GM12878 (cell line): Measurements from ENCODE around the gene RNF121. TPM values are rescaled to one million over a fixed set of nuclear protein-coding genes. Genes with fewer than 3 reads are reported as not detected.
A peak's percentile ranks its signal among the peaks of the same experiment; 100 is the strongest.

Source experiments
- ATAC-seq: fragments of 200-7000 bp; cut with Tn5 transposase; 3 replicates; pipeline ENCODE4 v1.9.1; 2020; ENCODE audit warnings: mild to moderate bottlenecking, moderate library complexity
- BruUV-seq: library from RNA; stranded (reverse); fragments of 400-500 nt; replicated peaks from 2 replicates; lab custom pipeline; 2021; lab: Mats Ljungman, UMichigan
- CTCF ChIA-PET: fragments of 300-600 bp; sonication (Branson Sonifier 250); formaldehyde crosslinking; extraction: SDS; loops from one replicate; lab custom pipeline; 2021; ENCODE audit warnings: inconsistent platforms; lab: Yijun Ruan, JAX
- POLR2A ChIA-PET: fragments of 350-600 bp; formaldehyde crosslinking; extraction: SDS; loops from one replicate; lab custom pipeline; 2021; ENCODE audit warnings: inconsistent platforms; lab: Charles Lee
- RAD21 ChIA-PET: fragments of 300-600 bp; sonication (Branson Sonifier 250); formaldehyde crosslinking; loops from one replicate; lab custom pipeline; 2023; ENCODE audit warnings: antibody characterized with exemption; ENCODE audit not compliant: unreplicated experiment; lab: Charles Lee
- SMC1A ChIA-PET: fragments of 300-600 bp; sonication (Branson Sonifier 250); formaldehyde crosslinking; loops from one replicate; lab custom pipeline; 2023; ENCODE audit not compliant: unreplicated experiment, uncharacterized antibody; lab: Charles Lee
- DNase-seq: peaks from one replicate; pipeline ENCODE4 v3.0.0-alpha.2; 2011; ENCODE audit warnings: low read depth, low spot score
- FAIRE-seq: peaks from 3 replicates; lab custom pipeline; 2011; peaks lifted over from hg19 to GRCh38; lab: Jason Lieb, UNC
- H2AFZ ChIP-seq: 2 replicates; pipeline ENCODE4 v1.6.0; 2011; ENCODE audit warnings: low read depth, low read length, control low read depth; ENCODE audit not compliant: control insufficient read depth
- H3K27ac ChIP-seq: 2 replicates; pipeline ENCODE4 v1.5.1; 2011; ENCODE audit warnings: control low read depth; ENCODE audit not compliant: control insufficient read depth, insufficient read depth
- H3K27me3 ChIP-seq, 2 experiments: replicated peaks in 1 of 2; 2 replicates each; pipeline versions ENCODE4 v1.6.0 to v1.6.1; 2011; ENCODE audit warnings: low read length in 1 of 2; ENCODE audit not compliant: control insufficient read depth in 2 of 2, insufficient read depth in 2 of 2
- H3K36me3 ChIP-seq, 2 experiments: 2 replicates each; pipeline ENCODE4 v1.5.1; 2011; ENCODE audit warnings: low read length in 1 of 2; ENCODE audit not compliant: control insufficient read depth in 2 of 2, insufficient read depth in 2 of 2
- H3K4me1 ChIP-seq: 2 replicates; pipeline ENCODE4 v1.6.1; 2011; ENCODE audit warnings: mild to moderate bottlenecking, low read length, moderate library complexity, mixed read lengths; ENCODE audit not compliant: control insufficient read depth, insufficient read depth
- H3K4me2 ChIP-seq: 2 replicates; pipeline ENCODE4 v1.6.0; 2011; ENCODE audit warnings: control low read depth; ENCODE audit not compliant: control insufficient read depth, insufficient read depth
- H3K4me3 ChIP-seq: fragments of 200-600 bp; sonication (generic); 2 replicates; pipeline ENCODE4 v1.5.1; 2016
- H3K79me2 ChIP-seq: 2 replicates; pipeline ENCODE4 v1.6.0; 2011; ENCODE audit warnings: low read length; ENCODE audit not compliant: control insufficient read depth, insufficient read depth
- H3K9ac ChIP-seq: 2 replicates; pipeline ENCODE4 v1.8.0; 2011; ENCODE audit warnings: low read length, control low read depth, mixed read lengths; ENCODE audit not compliant: control insufficient read depth, insufficient read depth
- H3K9me3 ChIP-seq: replicated peaks from 3 replicates; pipeline ENCODE4 v1.5.1; 2011; ENCODE audit warnings: mild to moderate bottlenecking, low read length; ENCODE audit not compliant: control insufficient read depth, insufficient read depth
- H4K20me1 ChIP-seq: 2 replicates; pipeline ENCODE4 v1.6.0; 2011; ENCODE audit not compliant: control insufficient read depth, insufficient read depth
- BCL3 ChIP-seq: IDR thresholded peaks from 2 replicates; pipeline ENCODE4 v1.6.1; 2011; ENCODE audit warnings: borderline replicate concordance, low read depth, mild to moderate bottlenecking, moderate library complexity, low read length; ENCODE audit not compliant: insufficient read depth, poor library complexity, severe bottlenecking
- BHLHE40 ChIP-seq, 2 experiments: fragments of 450-650 bp in 1 of 2; IDR thresholded peaks; 2 replicates each; pipeline ENCODE4 v1.6.1; 2011 to 2017; ENCODE audit warnings: low read depth in 2 of 2, borderline replicate concordance in 1 of 2, improper control_type of control experiment in 1 of 2, low read length in 1 of 2, mild to moderate bottlenecking in 1 of 2
- FOXM1 ChIP-seq: IDR thresholded peaks from 2 replicates; pipeline ENCODE4 v1.6.1; 2012; ENCODE audit warnings: low read depth, mild to moderate bottlenecking, inconsistent platforms, low read length, moderate library complexity
- GABPA ChIP-seq: IDR thresholded peaks from 2 replicates; pipeline ENCODE4 v1.6.1; 2014; ENCODE audit warnings: antibody characterized with exemption, low read depth, mild to moderate bottlenecking, inconsistent platforms
- KLF5 ChIP-seq: fragments of 450-650 bp; IDR thresholded peaks from 2 replicates; pipeline ENCODE4 v1.6.1; 2014; ENCODE audit warnings: mild to moderate bottlenecking; ENCODE audit not compliant: partially characterized antibody
- WGBS: methylation state at CpG from one replicate; pipeline ENCODE4 v1.1.6; 2016; ENCODE audit warnings: low lambda C conversion rate; ENCODE audit not compliant: insufficient replicate concordance, insufficient coverage; ENCODE audit errors: missing lambda C conversion rate; 5-methylcytosine and 5-hydroxymethylcytosine counted together
- in situ Hi-C: fragments of 300-500 bp; cut with MboI; formaldehyde crosslinking; loops from 9 replicates; pipeline ENCODE4 v1.14.3; 2018; ENCODE audit warnings: mixed read lengths
- intact Hi-C: fragments of 100-400 bp; cut with micrococcal nuclease; formaldehyde crosslinking; loops from one replicate; pipeline ENCODE4 v1.14.2; 2022; ENCODE audit not compliant: unreplicated experiment
- polyA plus RNA-seq, 11 experiments: library from polyadenylated mRNA; depleted of rRNA in 4 of 11; unstranded in 6 of 11; stranded (reverse) in 5 of 11; fragments of >200 nt; fragmentation: Nextera tagmentation in 4 of 11; fragmentation: Illumina TruSeq in 1 of 11; extraction: Ambion mirVana in 4 of 11; extraction: Trizol in 1 of 11; gene quantifications; 1 replicate in 1 of 11; 2 replicates in 10 of 11; pipeline versions ENCODE4 v1.2.1 to v1.2.3, GENCODE V29; 2011 to 2016; ENCODE audit warnings: inconsistent platforms in 2 of 11, missing spikeins in 2 of 11, low read depth in 1 of 11
- total RNA-seq, 4 experiments: library from RNA; depleted of rRNA in 3 of 4; stranded (reverse); fragments of >200 nt in 3 of 4; fragmentation: Illumina TruSeq in 1 of 4; extraction: Trizol in 1 of 4; gene quantifications; 2 replicates each; pipeline versions ENCODE4 v1.2.1 to v1.2.3, GENCODE V29; 2013 to 2021

Gene RNF121
- total and polyA plus RNA-seq, 10 of the 15 experiments (the other 5 are each of a cell fraction or from before 2014, with no cell fraction given): 8.6 to 73.7 (median 32.7) TPM

- TF ChIP-seq FOXM1: no peak; the same call in 1 of the 2 replicates
- no peak for TF ChIP-seq KLF5
- 0 out of 4 replicates have a peak, but pooled peaks of 1 of the 2 experiments have one; percentile 30 for TF ChIP-seq BHLHE40 (IDR thresholded peaks at IDR 0.05; ENCODE audit: borderline replicate concordance in 1 of 2, low read depth in 2 of 2, low read length in 1 of 2)
Measured at GRCh38 chr11:71992136-71992730, 63.4 kb downstream of the RNF121 start (continued).

- TF ChIP-seq BCL3 (no peak), GABPA (no peak)
- Histone ChIP-seq H3K4me1 (peaks cover 63% of the 10 kb centered on the region), H3K79me2 (peaks cover 9% of the 10 kb centered on the region), H3K9me3 (no peaks in the 10 kb centered on the region), H3K27ac (no peak overlapping the region), H3K9ac (no peak overlapping the region), H3K27me3 (no peaks in the 10 kb centered on the region), H3K4me3 (no peak overlapping the region), H3K4me2 (no peak overlapping the region), H3K36me3 (peaks cover 11 to 18% of the 10 kb centered on the region in 2 experiments), H4K20me1 (no peaks in the 10 kb centered on the region), H2AFZ (no peak overlapping the region)
- SMC1A ChIA-PET: interaction anchor here (0.6 to 2.5 kb wide), 3 partner anchors 9 to 91 kb away, joined by 3 to 12 read pairs (median 4); no protein-coding TSS in a partner anchor
- CTCF ChIA-PET: interaction anchor here (0.9 to 3.1 kb wide), 4 partner anchors 17 to 31 kb away, joined by 3 to 19 read pairs (median 4); no protein-coding TSS in a partner anchor
- no peak for DNase-seq
- in situ Hi-C loops (no loop called here), intact Hi-C loops (no loop called here)
- POLR2A ChIA-PET: interaction anchor here (0.7 kb wide), 1 partner anchor 12 kb away, joined by 3 read pairs; no protein-coding TSS in a partner anchor
- RAD21 ChIA-PET: interaction anchor here (1.7 kb wide), 1 partner anchor 63 kb away, joined by 6 read pairs; no protein-coding TSS in a partner anchor
- no peak for ATAC-seq
- no peak for FAIRE-seq
- WGBS: 81% methylated on average over 3 of the region's 3 CpGs
- no TSS peak for BruUV-seq
Measured at GRCh38 chr11:71994786-71995185, 65.9 kb downstream of the RNF121 start.
